ENCODE results near the gene DAPK1. TPM values are rescaled to one million over a fixed set of nuclear protein-coding genes. Genes with fewer than 3 reads are reported as not detected.

The DAPK1 gene
- total and polyA plus RNA-seq, 12 donors: 5.4 to 44.6 (median 21.3) TPM

GRCh38 chr9:87682618-87683017 is 185.0 kb downstream of the DAPK1 start:
- no peaks in the 10 kb centered on the region for H3K36me3 ChIP-seq (replicated peaks in 1 of 2)
- peak in 1 of 7 donors; percentile 9 for DNase-seq
- no peak for TF ChIP-seq CTCF (IDR thresholded peaks at IDR 0.05)
- no peak for TF ChIP-seq POLR2A (IDR thresholded peaks at IDR 0.05)
- 86 to 89% (median 87%) methylated on average over 4 of the region's 4 CpGs for WGBS, 4 donors
- peaks cover 0 to 13% of the 10 kb centered on the region in 2 donors for H3K4me1 ChIP-seq (replicated peaks in 1 of 2)
- H3K27me3 ChIP-seq: no peaks in the 10 kb centered on the region
- intact Hi-C loops (cut with DNase I): loop anchor here (5.0 to 10.0 kb wide), 2 partner anchors 130 to 362 kb away; no protein-coding TSS in a partner anchor
- no peak overlapping the region for H3K27ac ChIP-seq
- H3K9me3 ChIP-seq (replicated peaks in 1 of 3): no peaks in the 10 kb centered on the region
- no peak overlapping the region for H3K4me3 ChIP-seq

- Histone ChIP-seq H3K9me3 (replicated peaks in 1 of 3) (no peaks in the 10 kb centered on the region), H3K27ac (no peak overlapping the region), H3K36me3 (replicated peaks in 1 of 2) (no peaks in the 10 kb centered on the region), H3K4me1 (replicated peaks in 1 of 2) (peaks cover 0 to 13% of the 10 kb centered on the region in 2 donors), H3K27me3 (no peaks in the 10 kb centered on the region), H3K4me3 (no peak overlapping the region)
- DNase-seq: peak in 1 of 7 donors; percentile 20
- 73 to 82% (median 79%) methylated on average over 13 to 24 of the region's 24 CpGs for WGBS, 4 donors
- TF ChIP-seq CTCF (IDR thresholded peaks at IDR 0.05) (no peak), POLR2A (IDR thresholded peaks at IDR 0.05) (no peak)
- intact Hi-C loops (cut with DNase I): loop anchor here (2.0 to 10.0 kb wide), 3 partner anchors 127 to 361 kb away; no protein-coding TSS in a partner anchor
Measured at GRCh38 chr9:87683751-87684626, 186.3 kb downstream of the DAPK1 start.

- H3K27ac ChIP-seq: peak overlapping the region in 2 of 5 donors; percentile 13 to 48
- TF ChIP-seq CTCF (IDR thresholded peaks at IDR 0.05): peak; percentile 65 to 83 (median 73)
- no peak for TF ChIP-seq POLR2A (IDR thresholded peaks at IDR 0.05)
- H3K4me3 ChIP-seq: no peak overlapping the region
- WGBS, 4 donors: 23 to 59% (median 31%) methylated on average over 10 to 11 of the region's 11 CpGs
- no peaks in the 10 kb centered on the region for H3K27me3 ChIP-seq
- peaks cover 0 to 13% of the 10 kb centered on the region in 2 donors for H3K4me1 ChIP-seq (replicated peaks in 1 of 2)
- intact Hi-C loops (cut with DNase I): loop anchor here (2.0 to 10.0 kb wide), 3 partner anchors 126 to 360 kb away; no protein-coding TSS in a partner anchor
- no peaks in the 10 kb centered on the region for H3K9me3 ChIP-seq (replicated peaks in 1 of 3)
- peak in 6 of 7 donors; percentile 53 to 83 (median 64) for DNase-seq
- H3K36me3 ChIP-seq (replicated peaks in 1 of 2): no peaks in the 10 kb centered on the region
Measured at GRCh38 chr9:87684627-87685219, 187.1 kb downstream of the DAPK1 start.

GRCh38 chr9:87685441-87685840 is 187.8 kb downstream of the DAPK1 start:
- DNase-seq: peak in 1 of 7 donors; percentile 8
- no peaks in the 10 kb centered on the region for H3K27me3 ChIP-seq
- TF ChIP-seq CTCF (IDR thresholded peaks at IDR 0.05) (no peak), POLR2A (IDR thresholded peaks at IDR 0.05) (no peak)
- 61 to 76% (median 64%) methylated on average over 4 of the region's 4 CpGs for WGBS, 4 donors
- no peaks in the 10 kb centered on the region for H3K36me3 ChIP-seq (replicated peaks in 1 of 2)
- H3K4me3 ChIP-seq: no peak overlapping the region
- H3K27ac ChIP-seq: peak overlapping the region; percentile 3 to 73 (median 13)
- intact Hi-C loops (cut with DNase I): loop anchor here in 1 of 2 donors (2.0 to 10.0 kb wide), 2 partner anchors 125 to 359 kb away; no protein-coding TSS in a partner anchor
- no peaks in the 10 kb centered on the region for H3K9me3 ChIP-seq (replicated peaks in 1 of 3)
- H3K4me1 ChIP-seq (replicated peaks in 1 of 2): peaks cover 0 to 13% of the 10 kb centered on the region in 2 donors

All from adrenal gland (tissue), 12 donors.